AG09309 (cell line): ENCODE results near the gene ADGRD1.

Source experiments
- DNase-seq: peaks from one replicate; pipeline ENCODE4 v3.0.0-alpha.2; 2010; ENCODE audit warnings: low read depth
- H3K4me3 ChIP-seq: 2 replicates; pipeline ENCODE4 v1.5.1; 2011; ENCODE audit warnings: mild to moderate bottlenecking, low read depth, low read length, moderate library complexity; ENCODE audit not compliant: control insufficient read depth
- TF ChIP-seq, protein P1 (sequence below): IDR thresholded peaks from 2 replicates; pipeline ENCODE4 v1.5.1; 2011; ENCODE audit warnings: mild to moderate bottlenecking, low read depth, low read length, inconsistent platforms; ENCODE audit not compliant: insufficient read depth, control insufficient read depth; ENCODE audit errors: missing control alignments

The ADGRD1 gene

DNA sequence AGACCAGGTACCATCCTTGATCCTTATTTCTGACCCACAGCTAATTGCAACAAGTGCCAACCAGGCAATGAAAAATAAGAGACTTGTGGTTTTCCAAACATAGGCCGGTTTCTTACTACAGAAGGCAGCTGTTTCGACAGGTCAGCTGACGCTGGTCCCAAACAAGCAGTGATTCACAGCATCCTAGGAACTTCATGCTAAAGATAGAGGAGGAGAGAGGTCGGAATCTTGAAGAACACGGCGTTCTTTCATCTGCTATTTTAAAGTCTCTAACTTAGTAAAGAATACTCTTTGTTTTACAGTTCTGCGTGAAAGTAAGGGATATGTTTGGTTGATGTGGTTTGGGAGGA, 28.1 kb upstream of the ADGRD1 start:
- TF ChIP-seq, protein P1, sequence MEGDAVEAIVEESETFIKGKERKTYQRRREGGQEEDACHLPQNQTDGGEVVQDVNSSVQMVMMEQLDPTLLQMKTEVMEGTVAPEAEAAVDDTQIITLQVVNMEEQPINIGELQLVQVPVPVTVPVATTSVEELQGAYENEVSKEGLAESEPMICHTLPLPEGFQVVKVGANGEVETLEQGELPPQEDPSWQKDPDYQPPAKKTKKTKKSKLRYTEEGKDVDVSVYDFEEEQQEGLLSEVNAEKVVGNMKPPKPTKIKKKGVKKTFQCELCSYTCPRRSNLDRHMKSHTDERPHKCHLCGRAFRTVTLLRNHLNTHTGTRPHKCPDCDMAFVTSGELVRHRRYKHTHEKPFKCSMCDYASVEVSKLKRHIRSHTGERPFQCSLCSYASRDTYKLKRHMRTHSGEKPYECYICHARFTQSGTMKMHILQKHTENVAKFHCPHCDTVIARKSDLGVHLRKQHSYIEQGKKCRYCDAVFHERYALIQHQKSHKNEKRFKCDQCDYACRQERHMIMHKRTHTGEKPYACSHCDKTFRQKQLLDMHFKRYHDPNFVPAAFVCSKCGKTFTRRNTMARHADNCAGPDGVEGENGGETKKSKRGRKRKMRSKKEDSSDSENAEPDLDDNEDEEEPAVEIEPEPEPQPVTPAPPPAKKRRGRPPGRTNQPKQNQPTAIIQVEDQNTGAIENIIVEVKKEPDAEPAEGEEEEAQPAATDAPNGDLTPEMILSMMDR, result no peak
- H3K4me3 ChIP-seq, result no peak overlapping the region
- no peak for DNase-seq

DNA sequence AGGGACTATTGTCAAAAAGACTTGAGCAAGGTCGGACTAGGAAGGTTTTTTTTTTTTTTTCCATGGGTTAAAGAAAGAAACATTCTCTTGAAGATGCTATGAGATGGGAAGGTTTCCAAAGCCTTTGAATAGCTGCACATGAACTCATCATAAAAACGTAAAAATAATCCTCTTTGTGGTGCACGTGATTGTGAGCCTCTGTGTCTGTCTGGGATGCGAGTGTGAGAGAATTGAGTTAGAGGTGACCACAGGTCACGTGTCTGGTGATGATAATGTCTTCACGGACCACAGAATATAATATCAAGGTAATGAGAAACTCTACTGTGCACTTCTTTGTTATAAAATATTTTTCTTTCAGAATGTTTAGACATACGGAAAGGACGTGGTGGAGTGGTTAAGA, 24.3 kb upstream of the ADGRD1 start:
- DNase-seq, result no peak
- TF ChIP-seq, protein P1, result no peak

DNA sequence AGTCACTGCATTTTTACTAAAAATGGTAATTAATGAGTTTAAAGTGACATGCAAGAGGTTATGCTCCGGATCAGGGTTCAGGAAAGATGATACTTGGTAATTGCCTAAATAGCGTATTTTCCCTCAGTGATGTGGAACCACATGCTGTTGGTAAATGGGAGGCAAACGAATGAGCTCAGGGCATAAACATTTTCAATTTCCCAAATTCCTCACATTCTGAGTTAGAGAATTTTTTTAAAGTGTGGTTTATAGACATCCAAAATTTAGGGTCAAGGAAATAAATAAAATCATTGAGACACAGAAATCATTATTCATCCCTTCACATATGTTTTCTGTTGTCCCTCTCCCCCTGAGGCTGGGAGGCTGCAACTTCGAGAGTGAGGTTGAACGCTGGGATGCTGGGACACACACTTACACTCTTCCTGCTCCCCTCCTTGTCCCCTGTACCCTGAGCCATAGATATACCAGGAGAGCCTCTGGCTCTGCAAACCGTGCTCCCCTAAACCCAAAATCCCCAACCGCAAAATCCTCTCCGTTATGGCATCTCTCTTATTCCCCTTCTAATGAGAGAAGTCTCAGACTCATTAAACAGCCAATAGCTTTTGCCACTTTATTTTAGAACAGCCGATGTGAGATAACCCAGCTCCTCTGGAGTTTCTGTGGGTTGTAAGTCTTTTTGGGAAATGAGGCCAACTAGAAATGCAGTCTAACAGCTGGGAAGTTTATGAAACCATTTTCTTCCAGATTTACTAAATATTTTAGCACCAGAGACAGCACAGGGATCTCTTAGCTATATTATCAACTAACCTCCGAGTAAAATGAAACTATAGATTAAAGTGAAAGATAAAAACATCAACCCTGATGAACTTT, 21.4 kb upstream of the ADGRD1 start:
- TF ChIP-seq, protein P1, result no peak
- no peak for DNase-seq
- no peak overlapping the region for H3K4me3 ChIP-seq

More for the DNA sequence above, 24.3 kb upstream of the ADGRD1 start:
- no peak overlapping the region for H3K4me3 ChIP-seq

DNA sequence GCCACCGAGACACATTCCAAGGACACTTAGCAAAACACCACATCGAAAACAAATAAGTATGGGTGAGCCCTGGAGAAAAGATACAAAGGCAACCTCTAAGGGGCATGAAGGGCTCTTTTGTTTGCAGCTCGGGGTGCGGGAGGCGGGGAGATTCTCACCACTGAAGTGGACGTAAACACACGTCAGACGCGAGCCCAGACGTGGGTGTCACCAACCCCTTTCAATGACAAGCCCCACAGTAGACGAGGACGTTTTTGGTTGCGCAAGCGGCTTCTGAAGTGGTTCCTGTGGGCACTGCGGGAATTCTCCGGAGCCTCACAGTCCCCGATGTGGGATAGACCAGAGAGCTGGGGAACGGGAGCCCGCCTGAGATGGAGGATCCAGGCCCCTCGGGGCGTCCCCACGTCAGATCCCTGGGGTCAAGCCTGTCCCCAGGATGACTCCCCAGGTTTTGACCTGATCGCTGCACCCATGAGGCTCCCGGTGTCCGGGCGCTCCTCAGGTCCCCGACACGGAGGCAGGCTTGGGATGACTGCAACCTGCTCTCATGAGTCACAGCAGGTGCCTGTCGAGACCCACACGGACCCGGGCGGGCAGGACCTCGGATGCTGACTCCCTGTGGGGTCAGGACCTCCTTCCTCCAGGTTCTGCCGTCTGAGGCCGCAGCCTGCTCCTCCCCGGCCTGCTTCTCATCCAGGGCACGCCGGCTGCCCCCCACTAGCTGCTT, 20.3 kb upstream of the ADGRD1 start:
- no peak for DNase-seq
- H3K4me3 ChIP-seq, result no peak overlapping the region
- TF ChIP-seq, protein P1, result no peak

DNA sequence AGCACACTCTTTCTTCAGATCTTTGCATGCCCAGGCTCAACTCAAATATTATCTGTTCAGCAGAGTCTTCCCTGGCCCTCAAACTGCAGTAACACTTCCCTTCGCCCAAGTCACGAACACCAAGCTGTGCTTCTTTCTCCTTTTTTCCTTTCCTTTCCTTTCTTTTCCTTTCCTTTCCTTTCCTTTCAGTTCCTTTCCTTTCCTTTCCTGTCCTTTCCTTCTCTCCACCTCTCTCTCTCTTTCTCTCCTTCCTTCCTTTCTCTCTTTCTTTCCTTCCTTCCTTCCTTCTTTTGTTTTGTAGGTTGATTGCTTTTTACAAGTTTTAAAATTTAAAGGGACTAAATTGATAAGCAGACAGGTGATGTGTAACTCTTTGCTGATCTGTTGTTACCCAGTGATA, 19.0 kb upstream of the ADGRD1 start:
- TF ChIP-seq, protein P1, result no peak
- DNase-seq, result no peak
- no peak overlapping the region for H3K4me3 ChIP-seq

DNA sequence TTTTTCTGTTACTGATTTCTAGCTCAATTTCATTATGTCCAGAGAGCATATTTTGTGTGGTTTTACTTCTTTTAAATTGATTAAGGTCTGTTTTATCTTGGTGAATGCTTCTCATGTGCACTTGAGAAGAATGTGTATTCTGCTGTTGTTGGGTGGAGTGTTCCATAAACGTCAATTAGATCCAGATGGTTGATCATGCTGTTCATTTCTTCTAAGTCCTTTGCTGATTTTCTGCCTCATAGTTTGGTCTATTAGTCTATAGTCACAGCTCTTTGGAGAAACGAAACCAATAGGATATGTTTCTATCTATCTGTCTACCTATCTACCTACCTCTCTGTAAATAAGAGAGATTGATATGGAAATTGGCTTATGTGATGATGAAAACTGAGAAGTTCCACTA, 17.1 kb upstream of the ADGRD1 start:
- no peak overlapping the region for H3K4me3 ChIP-seq
- TF ChIP-seq, protein P1, result no peak
- DNase-seq, result no peak
